Prostate gland (tissue), 2 donors: ENCODE measurements around the gene KRTAP10-6. TPM values are rescaled to one million over a fixed set of nuclear protein-coding genes. Genes with fewer than 3 reads are reported as not detected.

ENCODE experiments used
- DNase-seq: peaks from one replicate; pipeline ENCODE4 v3.0.0-alpha.2; 2019; ENCODE audit warnings: low spot score
- H3K27ac ChIP-seq, 2 donors: fragments of 200-600 bp; sonication (generic); 2 replicates each; pipeline ENCODE4 v1.5.1; 2017 to 2019
- H3K27me3 ChIP-seq: fragments of 200-600 bp; sonication (generic); replicated peaks from 2 replicates; pipeline ENCODE4 v1.5.1; 2019; ENCODE audit not compliant: insufficient read depth
- H3K36me3 ChIP-seq, 2 donors: fragments of 200-600 bp; sonication (generic); 1 replicate in 1 of 2; 2 replicates in 1 of 2; pipeline versions ENCODE4 v1.5.1 to v1.8.1; 2017 to 2019
- H3K4me1 ChIP-seq: fragments of 200-600 bp; sonication (generic); replicated peaks from 2 replicates; pipeline ENCODE4 v1.5.1; 2019
- H3K4me3 ChIP-seq, 2 donors: fragments of 200-600 bp; sonication (generic); 2 replicates each; pipeline ENCODE4 v1.5.1; 2017 to 2019
- H3K9me3 ChIP-seq: fragments of 200-600 bp; sonication (generic); 2 replicates; pipeline ENCODE4 v1.5.1; 2017
- POLR2A ChIP-seq: fragments of 450-650 bp; IDR thresholded peaks from one replicate; pipeline ENCODE4 v1.6.1; 2016; ENCODE audit warnings: antibody characterized with exemption, mild to moderate bottlenecking
- POLR2AphosphoS5 ChIP-seq: sonication (generic); formaldehyde crosslinking; IDR thresholded peaks from one replicate; pipeline ENCODE4 v1.6.1; 2017; ENCODE audit warnings: antibody characterized with exemption
- WGBS: methylation state at CpG from one replicate; pipeline ENCODE4 v1.1.5; 2018; 5-methylcytosine and 5-hydroxymethylcytosine counted together
- intact Hi-C: fragments of 100-400 bp; cut with DNase I; formaldehyde crosslinking; loops from one replicate; pipeline ENCODE4 v1.14.2; 2022
- total RNA-seq, 2 donors: library from RNA; depleted of rRNA; stranded (reverse); fragments of >200 nt; gene quantifications; one replicate each; pipeline ENCODE4 v1.1.0, GENCODE V29; 2016
- TF ChIP-seq, protein P1 (sequence below), 4 experiments: fragments of 200-600 bp in 2 of 4; fragments of 450-650 bp in 2 of 4; sonication (generic) in 2 of 4; IDR thresholded peaks; 1 replicate in 3 of 4; 2 replicates in 1 of 4; pipeline ENCODE4 v1.5.1; 2016 to 2019; ENCODE audit warnings: antibody characterized with exemption in 4 of 4, mild to moderate bottlenecking in 2 of 4, moderate library complexity in 2 of 4

Gene KRTAP10-6
- total RNA-seq, 2 donors from 2014 or later: not detected

DNA sequence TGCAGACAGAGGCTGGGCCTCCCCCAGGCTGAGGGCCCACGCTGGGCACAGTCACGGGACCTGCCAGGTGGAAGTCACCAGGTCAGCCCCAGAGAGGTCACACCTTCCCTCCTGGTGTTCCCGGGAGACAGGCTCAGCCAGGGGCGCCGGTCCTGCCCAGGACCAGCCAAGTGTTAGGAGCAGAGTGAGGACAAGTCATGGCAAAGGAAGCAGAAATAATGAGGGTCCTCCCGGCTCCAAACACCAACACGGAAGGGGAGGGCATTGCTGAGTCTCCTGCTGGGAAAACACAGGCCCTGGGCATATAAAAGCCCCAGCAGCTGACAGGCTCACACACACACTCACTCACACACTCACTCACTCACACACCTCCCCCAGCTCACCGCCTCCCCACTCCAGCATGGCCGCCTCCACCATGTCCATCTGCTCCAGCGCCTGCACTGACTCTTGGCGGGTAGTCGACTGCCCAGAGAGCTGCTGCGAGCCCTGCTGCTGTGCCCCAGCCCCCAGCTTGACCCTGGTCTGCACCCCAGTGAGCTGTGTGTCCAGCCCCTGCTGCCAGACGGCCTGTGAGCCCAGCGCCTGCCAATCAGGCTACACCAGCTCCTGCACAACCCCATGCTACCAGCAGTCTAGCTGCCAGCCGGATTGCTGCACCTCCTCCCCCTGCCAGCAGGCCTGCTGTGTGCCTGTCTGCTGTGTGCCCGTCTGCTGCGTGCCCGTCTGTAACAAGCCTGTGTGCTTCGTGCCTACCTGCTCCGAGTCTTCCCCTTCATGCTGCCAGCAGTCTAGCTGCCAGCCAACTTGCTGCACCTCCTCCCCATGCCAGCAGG lies 44.9 kb upstream of the KRTAP10-6 start, which contains the start of gene KRTAP10-10:
KRTAP10-10 (plus strand) TSS at position 339 of the 833 bp plus-strand sequence; CDS start at position 401, 62 bp downstream.
- H3K9me3 ChIP-seq: no peaks in the 10 kb centered on the region
- TF ChIP-seq POLR2AphosphoS5 (no peak), POLR2A (no peak)
- TF ChIP-seq, protein P1, sequence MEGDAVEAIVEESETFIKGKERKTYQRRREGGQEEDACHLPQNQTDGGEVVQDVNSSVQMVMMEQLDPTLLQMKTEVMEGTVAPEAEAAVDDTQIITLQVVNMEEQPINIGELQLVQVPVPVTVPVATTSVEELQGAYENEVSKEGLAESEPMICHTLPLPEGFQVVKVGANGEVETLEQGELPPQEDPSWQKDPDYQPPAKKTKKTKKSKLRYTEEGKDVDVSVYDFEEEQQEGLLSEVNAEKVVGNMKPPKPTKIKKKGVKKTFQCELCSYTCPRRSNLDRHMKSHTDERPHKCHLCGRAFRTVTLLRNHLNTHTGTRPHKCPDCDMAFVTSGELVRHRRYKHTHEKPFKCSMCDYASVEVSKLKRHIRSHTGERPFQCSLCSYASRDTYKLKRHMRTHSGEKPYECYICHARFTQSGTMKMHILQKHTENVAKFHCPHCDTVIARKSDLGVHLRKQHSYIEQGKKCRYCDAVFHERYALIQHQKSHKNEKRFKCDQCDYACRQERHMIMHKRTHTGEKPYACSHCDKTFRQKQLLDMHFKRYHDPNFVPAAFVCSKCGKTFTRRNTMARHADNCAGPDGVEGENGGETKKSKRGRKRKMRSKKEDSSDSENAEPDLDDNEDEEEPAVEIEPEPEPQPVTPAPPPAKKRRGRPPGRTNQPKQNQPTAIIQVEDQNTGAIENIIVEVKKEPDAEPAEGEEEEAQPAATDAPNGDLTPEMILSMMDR (IDR thresholded peaks at IDR 0.05): no peak
- no peak for DNase-seq
- WGBS: 38% methylated on average over 20 of the region's 21 CpGs
- H3K27ac ChIP-seq: no peak within 1 kb of the TSS
- intact Hi-C loops: no loop called here
- no peak within 1 kb of the TSS for H3K4me3 ChIP-seq
- peaks cover 3% of the 10 kb centered on the region for H3K27me3 ChIP-seq
- no peaks in the 10 kb centered on the region for H3K36me3 ChIP-seq
- no peaks in the 10 kb centered on the region for H3K4me1 ChIP-seq

DNA sequence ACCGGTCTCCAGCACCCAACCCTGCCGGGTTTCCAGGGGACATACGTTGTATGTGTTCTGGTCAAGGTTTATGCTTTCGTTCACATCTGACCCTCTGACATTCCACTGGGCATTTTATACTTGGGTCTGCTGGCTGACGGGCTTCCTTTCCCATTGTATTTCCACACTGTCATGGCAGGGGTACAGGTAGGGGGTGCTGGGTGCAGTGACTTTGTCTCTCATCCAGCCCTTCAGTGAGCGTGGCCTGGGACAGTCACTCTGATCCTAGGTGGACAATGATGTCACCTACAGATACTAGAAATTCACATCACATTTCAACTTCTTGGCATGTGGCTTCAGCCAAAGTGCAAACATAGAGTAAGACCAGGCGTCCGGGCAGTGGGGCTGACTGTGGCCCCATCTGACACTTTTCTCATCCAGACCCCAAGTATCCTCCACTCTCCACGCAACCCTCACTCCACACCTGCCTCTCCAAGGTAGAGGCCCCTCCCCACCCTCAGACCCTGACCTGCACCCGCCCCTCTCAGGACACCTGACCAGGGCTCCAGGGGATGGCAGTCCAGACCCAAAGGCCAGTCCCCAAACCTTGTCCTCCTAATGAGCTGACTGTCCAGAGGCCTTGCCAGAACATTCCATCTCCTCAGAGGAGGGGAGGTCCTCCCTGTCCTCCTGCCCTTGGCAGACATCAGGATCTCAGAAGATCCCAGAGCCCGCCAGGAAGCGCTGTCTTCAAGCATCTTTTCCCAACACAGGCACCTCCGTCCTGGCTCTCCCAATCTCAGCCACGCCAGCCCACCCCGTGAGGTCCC lies 44.1 kb upstream of the KRTAP10-6 start:
- H3K27ac ChIP-seq: no peak overlapping the region
- no peak overlapping the region for H3K4me3 ChIP-seq
- intact Hi-C loops: no loop called here
- TF ChIP-seq, protein P1 (IDR thresholded peaks at IDR 0.05): no peak
- no peak for TF ChIP-seq POLR2A
- TF ChIP-seq POLR2AphosphoS5: no peak
- DNase-seq: no peak
- no peaks in the 10 kb centered on the region for H3K36me3 ChIP-seq
- H3K4me1 ChIP-seq: no peaks in the 10 kb centered on the region
- WGBS: 77% methylated on average over 15 of the region's 15 CpGs
- peaks cover 3% of the 10 kb centered on the region for H3K27me3 ChIP-seq
- no peaks in the 10 kb centered on the region for H3K9me3 ChIP-seq

DNA sequence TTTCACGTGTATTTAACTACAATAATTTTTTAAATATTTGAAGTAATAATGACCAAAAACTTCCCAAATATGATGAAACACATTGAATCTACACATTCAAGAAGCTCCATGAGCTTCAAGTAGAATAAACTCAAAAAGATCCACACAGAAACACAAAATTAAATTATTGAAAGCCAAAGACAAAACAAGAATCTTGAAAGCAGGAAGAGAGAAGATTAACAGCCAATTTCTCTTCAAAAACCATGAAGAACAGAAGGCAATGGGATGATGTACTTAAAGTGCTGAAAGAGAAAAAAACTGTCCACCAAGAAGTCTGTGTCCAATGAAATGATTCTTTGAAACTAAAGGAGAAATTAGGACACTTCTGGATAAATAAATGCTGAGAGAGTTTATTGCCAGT lies 39.8 kb upstream of the KRTAP10-6 start:
- TF ChIP-seq POLR2A (no peak), POLR2AphosphoS5 (no peak)
- TF ChIP-seq, protein P1 (IDR thresholded peaks at IDR 0.05): no peak
- Histone ChIP-seq H3K4me1 (no peaks in the 10 kb centered on the region), H3K27me3 (no peaks in the 10 kb centered on the region), H3K4me3 (no peak overlapping the region), H3K9me3 (no peaks in the 10 kb centered on the region), H3K27ac (no peak overlapping the region), H3K36me3 (no peaks in the 10 kb centered on the region)
- DNase-seq: no peak
- intact Hi-C loops: no loop called here
- whole genome bisulfite sequencing: 95% methylated on average over 1 of the region's 1 CpG

DNA sequence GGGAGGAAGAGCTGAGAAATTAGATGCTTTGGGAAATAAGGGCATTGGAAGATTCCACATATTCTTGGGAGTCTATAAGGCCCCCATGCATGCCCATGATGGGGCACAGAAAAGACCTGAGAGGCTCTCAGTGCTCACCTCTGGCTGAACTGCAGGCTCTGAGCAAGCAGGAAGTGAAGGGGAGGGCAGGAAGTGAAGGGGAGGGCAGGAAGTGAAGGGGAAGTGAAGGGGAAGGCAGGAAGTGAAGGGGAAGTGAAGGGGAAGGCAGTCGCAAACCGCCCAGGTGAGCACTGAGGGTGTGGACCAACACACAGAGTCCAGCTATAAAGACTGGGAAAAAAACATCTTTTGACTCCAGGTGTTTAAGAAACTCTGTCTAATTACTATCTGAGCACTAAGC lies 38.1 kb upstream of the KRTAP10-6 start:
- TF ChIP-seq, protein P1 (IDR thresholded peaks at IDR 0.05): no peak
- TF ChIP-seq POLR2A (no peak), POLR2AphosphoS5 (no peak)
- Histone ChIP-seq H3K36me3 (no peaks in the 10 kb centered on the region), H3K27ac (no peak overlapping the region), H3K9me3 (no peaks in the 10 kb centered on the region), H3K4me1 (no peaks in the 10 kb centered on the region), H3K27me3 (no peaks in the 10 kb centered on the region), H3K4me3 (no peak overlapping the region)
- WGBS: 91% methylated on average over 2 of the region's 2 CpGs
- no peak for DNase-seq
- intact Hi-C loops: no loop called here
